IMR-90 (cell line): Measurements from ENCODE around the gene EIF3L. TPM values are rescaled to one million over a fixed set of nuclear protein-coding genes. Genes with fewer than 3 reads are reported as not detected.
A peak's percentile ranks its signal among the peaks of the same experiment; 100 is the strongest.

Experiments
- CHD1 ChIP-seq: IDR thresholded peaks from 2 replicates; pipeline ENCODE4 v1.6.1; 2012; ENCODE audit warnings: low read depth, low read length, improper control_type of control experiment
- POLR2A ChIP-seq: IDR thresholded peaks from 2 replicates; pipeline ENCODE4 v1.6.1; 2012; ENCODE audit warnings: mild to moderate bottlenecking, low read depth, low read length
- RCOR1 ChIP-seq: IDR thresholded peaks from 2 replicates; pipeline ENCODE4 v1.6.1; 2012; ENCODE audit warnings: mild to moderate bottlenecking, low read length, improper control_type of control experiment; ENCODE audit not compliant: insufficient replicate concordance
- microRNA-seq, 2 experiments: library from miRNA; stranded (forward) in 1 of 2; unstranded in 1 of 2; fragments of 10-50 nt in 1 of 2; fragments of <30 nt in 1 of 2; gene quantifications in 1 of 2; microRNA quantifications in 1 of 2; one replicate each; pipeline versions ENCODE3 to v1.1.0; 2013 to 2020; ENCODE audit not compliant: insufficient read depth in 1 of 2, insufficient read length in 1 of 2, unreplicated experiment in 1 of 2
- polyA plus RNA-seq, 3 experiments: library from polyadenylated mRNA; depleted of rRNA; stranded (reverse); fragments of >200 nt; gene quantifications; 2 replicates each; pipeline ENCODE4 v1.2.3, GENCODE V29; 2012; ENCODE audit warnings: low replicate concordance in 1 of 3
- small RNA-seq, 5 experiments: library from RNA; depleted of rRNA; stranded (forward); fragments of <200 nt; gene quantifications; one replicate each; pipeline ENCODE3, GENCODE V24; 2012
- total RNA-seq: library from RNA; depleted of rRNA; stranded (reverse); fragments of >200 nt; gene quantifications from 2 replicates; pipeline ENCODE4 v1.2.3, GENCODE V29; 2012; rRNA removed

Gene EIF3L
- total and polyA plus RNA-seq, 2 of the 4 experiments (the other 2 are of a cell fraction): 391 to 593 TPM

DNA sequence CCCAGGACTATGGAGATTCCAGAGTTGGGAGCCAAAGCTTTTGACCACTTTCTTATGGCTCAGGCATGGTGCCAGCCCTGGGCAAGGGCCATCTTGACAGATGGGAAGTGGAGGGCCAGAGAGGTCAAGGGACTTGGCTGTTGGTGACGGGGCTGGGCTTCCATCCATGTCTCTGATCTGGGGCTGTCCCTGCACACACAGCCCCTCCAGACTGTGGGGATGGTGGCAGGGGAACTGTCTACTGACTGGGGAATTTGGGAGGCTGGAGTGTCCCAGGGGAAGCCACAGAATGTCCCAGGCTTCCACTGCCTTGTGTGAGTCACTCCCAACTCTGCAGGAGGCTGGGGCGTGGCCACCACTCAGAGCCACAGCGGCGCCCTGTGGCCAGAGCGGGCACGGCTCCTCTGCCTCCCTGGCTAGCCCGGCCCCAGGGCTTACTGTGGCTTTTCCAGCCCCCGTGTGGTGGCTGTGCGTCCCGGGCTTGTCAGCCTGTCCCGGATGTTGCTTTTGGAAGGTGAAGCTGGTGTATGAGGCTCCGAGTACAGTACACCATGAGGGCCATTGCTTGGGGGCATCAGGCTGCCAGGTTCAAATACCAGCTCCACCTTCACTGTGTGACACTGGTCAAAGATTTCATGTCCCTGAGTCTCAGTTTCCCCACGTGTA lies 84.6 kb downstream of the EIF3L start (continued):
- no peak for TF ChIP-seq POLR2A
- peak; percentile 68 for TF ChIP-seq RCOR1
- no peak for TF ChIP-seq CHD1

Small RNA genes within 50 kb of the gene (microRNA-seq; reads per million reads assigned to microRNA genes)
- gene MIR659: 1.1 to 11.4 reads per million in 2 experiments

Small RNA genes within 50 kb of the gene (small RNA-seq; reads per million reads assigned to genes)
- gene MIR659: 0 to 17.4 (median 4.1) reads per million in 5 experiments

Other genes with a start within 250 kb of the EIF3L start
- 17.2 and 19.7 TPM in 2 replicates for gene GGA1, start 240.6 kb upstream of the EIF3L start, total RNA-seq
- 48.5 and 50.4 TPM in 2 replicates for gene GGA1, start 240.6 kb upstream of the EIF3L start, polyA plus RNA-seq (2012; rRNA removed)
- 8.8 and 10.8 TPM in 2 replicates for gene SH3BP1, start 209.8 kb upstream of the EIF3L start, total RNA-seq
- gene SH3BP1, start 209.8 kb upstream of the EIF3L start, polyA plus RNA-seq (2012; rRNA removed): 30.0 and 33.3 TPM in 2 replicates
- gene PDXP, start 190.7 kb upstream of the EIF3L start, total RNA-seq: 5.4 and 5.6 TPM in 2 replicates
- 24.1 and 26.5 TPM in 2 replicates for gene PDXP, start 190.7 kb upstream of the EIF3L start, polyA plus RNA-seq (2012; rRNA removed)
- gene LGALS1, start 173.8 kb upstream of the EIF3L start, total RNA-seq: 9,081 and 15,383 TPM in 2 replicates
- 11,896 and 18,749 TPM in 2 replicates for gene LGALS1, start 173.8 kb upstream of the EIF3L start, polyA plus RNA-seq (2012; rRNA removed)
- gene NOL12, start 163.1 kb upstream of the EIF3L start, total RNA-seq: 16.0 and 29.7 TPM in 2 replicates
- gene NOL12, start 163.1 kb upstream of the EIF3L start, polyA plus RNA-seq (2012; rRNA removed): 25.6 and 25.7 TPM in 2 replicates
- gene TRIOBP, start 152.4 kb upstream of the EIF3L start, total RNA-seq: 46.4 and 47.5 TPM in 2 replicates
- 65.5 and 69.8 TPM in 2 replicates for gene TRIOBP, start 152.4 kb upstream of the EIF3L start, polyA plus RNA-seq (2012; rRNA removed)
- gene GCAT, start 41.5 kb upstream of the EIF3L start, total RNA-seq: 25.6 and 32.3 TPM in 2 replicates
- 20.6 and 26.2 TPM in 2 replicates for gene GCAT, start 41.5 kb upstream of the EIF3L start, polyA plus RNA-seq (2012; rRNA removed)
- gene GALR3, start 26.0 kb upstream of the EIF3L start, total RNA-seq: not detected in 2 replicates
- gene GALR3, start 26.0 kb upstream of the EIF3L start, polyA plus RNA-seq (2012; rRNA removed): not detected in 2 replicates
- gene ANKRD54, start 5.1 kb upstream of the EIF3L start, total RNA-seq: 18.5 and 20.3 TPM in 2 replicates
- 31.3 and 31.5 TPM in 2 replicates for gene ANKRD54, start 5.1 kb upstream of the EIF3L start, polyA plus RNA-seq (2012; rRNA removed)
- gene MICALL1, start 56.9 kb downstream of the EIF3L start, total RNA-seq: 12.2 and 12.4 TPM in 2 replicates
- 22.3 and 25.3 TPM in 2 replicates for gene MICALL1, start 56.9 kb downstream of the EIF3L start, polyA plus RNA-seq (2012; rRNA removed)
- gene C22orf23, start 104.2 kb downstream of the EIF3L start, total RNA-seq: 0.28 and 0.54 TPM in 2 replicates
- gene C22orf23, start 104.2 kb downstream of the EIF3L start, polyA plus RNA-seq (2012; rRNA removed): 0.39 and 0.50 TPM in 2 replicates
- 26.0 and 68.6 TPM in 2 replicates for gene POLR2F, start 104.3 kb downstream of the EIF3L start, total RNA-seq
- 147 and 180 TPM in 2 replicates for gene POLR2F, start 104.3 kb downstream of the EIF3L start, polyA plus RNA-seq (2012; rRNA removed)
- gene SOX10, start 135.1 kb downstream of the EIF3L start, total RNA-seq: not detected in 2 replicates
- gene SOX10, start 135.1 kb downstream of the EIF3L start, polyA plus RNA-seq (2012; rRNA removed): not detected in 2 replicates
- 14.4 and 16.5 TPM in 2 replicates for gene PICK1, start 208.0 kb downstream of the EIF3L start, total RNA-seq
- gene PICK1, start 208.0 kb downstream of the EIF3L start, polyA plus RNA-seq (2012; rRNA removed): 21.0 and 22.1 TPM in 2 replicates
- gene SLC16A8, start 234.8 kb downstream of the EIF3L start, total RNA-seq: not detected in 2 replicates
- gene SLC16A8, start 234.8 kb downstream of the EIF3L start, polyA plus RNA-seq (2012; rRNA removed): not detected in 2 replicates